ENCODE measurements around the gene NOD1.

NOD1 gene

DNA sequence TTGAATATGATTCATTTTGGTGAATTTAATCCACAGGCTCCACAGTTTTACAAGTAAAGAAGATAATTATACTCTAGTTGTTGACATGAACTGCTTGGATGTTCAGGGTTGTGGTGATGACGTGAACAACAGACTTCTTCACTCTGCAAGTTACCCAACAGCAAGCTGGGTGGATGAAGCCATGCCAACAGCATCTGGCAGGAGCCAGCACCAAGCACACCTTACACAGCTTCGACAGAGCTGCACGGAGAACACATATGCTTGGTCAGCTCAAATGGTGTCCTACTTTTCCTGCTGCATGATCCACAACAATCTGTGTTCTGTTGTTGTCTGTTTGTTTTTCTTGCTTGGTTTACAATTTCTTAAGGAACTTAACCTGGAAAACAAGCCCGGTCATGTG is 9.8 kb downstream of the NOD1 start:
- DNase-seq: no peak

DNA sequence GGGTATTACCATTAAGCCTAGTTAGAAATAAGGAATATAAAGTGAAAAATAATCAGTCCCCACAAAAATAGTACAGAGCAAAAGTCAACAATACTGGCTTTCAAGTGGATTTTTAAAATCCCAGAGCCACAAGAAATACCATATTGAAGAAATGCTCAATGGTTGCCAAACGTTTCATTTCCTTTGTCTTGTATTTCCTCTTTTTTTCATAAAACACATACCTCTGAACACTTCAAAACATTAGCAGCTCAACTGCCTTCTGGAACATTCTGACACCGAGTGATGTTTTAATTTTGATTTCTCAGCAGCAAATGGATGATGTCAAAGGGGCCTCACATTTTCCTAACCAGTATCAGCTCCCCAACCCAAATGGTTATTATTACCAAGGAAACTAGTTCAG is 10.5 kb downstream of the NOD1 start:
- DNase-seq: no peak

DNA sequence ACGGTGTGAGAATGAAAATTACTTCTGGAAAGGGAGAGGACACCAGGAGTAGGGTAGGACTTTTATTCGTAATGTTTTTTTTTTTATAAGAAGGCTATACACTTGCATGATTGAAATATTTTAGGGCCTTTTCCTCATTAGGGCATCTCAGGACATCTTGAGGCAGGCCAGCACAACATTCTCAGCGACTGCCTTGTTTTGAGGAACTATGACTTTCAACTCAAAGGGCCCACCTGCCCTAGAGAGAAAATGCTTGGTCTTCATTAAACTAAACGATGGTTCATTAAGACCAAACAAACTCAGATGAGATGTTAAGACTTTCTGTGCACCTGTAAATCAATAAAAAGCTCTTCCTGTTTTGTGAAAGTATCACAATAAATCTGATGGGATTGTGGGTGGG is 11.3 kb downstream of the NOD1 start:
- DNase-seq: no peak

DNA sequence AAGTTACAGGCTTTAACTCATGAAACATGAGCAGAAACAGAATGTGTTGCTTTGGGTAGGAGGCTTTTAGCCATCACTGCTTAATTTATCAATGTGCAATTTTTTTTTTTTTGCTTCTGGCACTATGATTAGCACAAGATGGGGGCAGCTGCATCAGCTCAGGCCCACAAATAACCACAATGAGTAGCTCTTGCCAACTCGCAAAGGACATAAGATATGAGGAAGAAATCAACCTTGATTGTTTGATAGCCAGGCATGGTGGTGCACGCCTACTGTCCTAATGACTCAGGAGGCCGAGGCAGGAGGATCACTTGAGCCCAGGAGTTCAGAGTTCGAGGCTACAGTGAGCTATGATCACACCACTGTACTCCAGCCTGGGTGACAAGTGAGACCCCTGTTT is 12.3 kb downstream of the NOD1 start:
- DNase-seq: no peak

- DNase-seq: no peak
These were observed 12.8 kb downstream of the NOD1 start for GRCh38 chr7:30465811-30466180.

DNA sequence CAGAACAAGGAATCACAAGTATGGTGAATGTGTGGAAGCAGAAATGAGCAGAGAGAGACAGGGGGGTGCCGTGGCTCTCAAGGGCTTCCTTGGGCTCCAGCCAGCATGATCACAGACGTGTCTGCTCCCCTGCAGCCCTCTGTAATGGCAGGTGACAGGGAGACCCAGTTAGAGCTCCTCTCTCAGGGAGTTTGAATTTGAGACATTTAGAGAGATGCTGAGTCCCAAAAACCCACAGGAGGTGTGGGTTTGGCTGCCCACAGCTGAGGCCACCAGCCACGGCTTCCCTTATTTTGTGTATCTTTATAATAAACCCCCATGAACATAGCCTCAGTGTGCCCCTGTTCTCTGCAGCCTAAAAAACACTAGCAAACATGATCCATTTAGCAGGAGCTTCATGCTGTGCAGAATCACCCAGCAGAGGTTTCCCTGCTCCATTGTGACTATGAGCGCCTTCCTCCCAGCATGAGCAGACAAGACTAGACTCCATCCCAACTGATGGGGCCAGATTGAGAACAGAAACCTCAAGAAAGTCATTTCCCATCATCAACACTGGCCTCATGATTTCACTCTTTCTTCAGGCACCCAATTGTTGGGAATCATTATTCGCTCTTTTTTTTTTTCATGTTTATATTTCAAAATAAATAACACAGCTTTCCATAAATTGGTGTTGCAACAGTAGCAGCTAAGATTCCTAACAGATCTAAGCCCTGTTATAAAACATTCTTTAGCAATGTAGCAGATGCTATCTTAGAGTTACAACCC is 13.4 kb downstream of the NOD1 start:
- DNase-seq: peak; percentile 17

- no peak for DNase-seq
These were observed 14.3 kb downstream of the NOD1 start for GRCh38 chr7:30464231-30464671.

DNA sequence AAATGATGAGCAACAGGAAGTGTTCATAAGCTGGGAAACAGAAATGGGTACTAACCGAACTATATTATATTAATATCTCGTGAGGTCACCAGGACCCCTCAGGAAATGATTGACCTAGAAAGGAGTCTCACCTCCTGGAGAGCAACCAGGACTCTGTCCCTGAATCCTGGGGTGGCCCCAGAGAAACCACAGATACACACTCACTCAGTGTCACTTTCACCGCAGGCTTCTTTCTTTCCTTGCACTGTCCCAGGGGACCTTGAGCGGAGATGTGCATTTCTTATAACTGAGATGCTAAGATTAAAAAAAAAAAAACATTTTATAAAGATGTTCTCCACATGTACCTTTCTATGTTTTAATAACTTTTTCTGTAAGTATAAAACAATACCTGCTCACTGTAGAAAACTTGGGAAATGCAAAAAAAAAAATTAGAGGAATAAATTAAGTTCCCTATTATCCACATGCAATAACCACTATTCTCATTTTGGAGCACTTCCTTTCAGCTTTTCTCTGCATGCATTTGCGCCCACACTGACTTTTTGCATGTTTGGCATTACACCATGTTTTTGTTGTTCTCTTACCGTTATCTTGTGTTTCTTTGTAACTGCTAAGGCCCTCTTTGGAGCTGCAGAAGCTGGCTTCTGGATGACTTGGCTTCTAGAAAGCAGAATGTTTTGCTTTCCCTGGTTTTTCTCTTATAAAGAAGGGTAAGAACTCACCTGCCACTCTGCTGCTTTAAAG is 15.0 kb downstream of the NOD1 start:
- no peak for DNase-seq

DNA sequence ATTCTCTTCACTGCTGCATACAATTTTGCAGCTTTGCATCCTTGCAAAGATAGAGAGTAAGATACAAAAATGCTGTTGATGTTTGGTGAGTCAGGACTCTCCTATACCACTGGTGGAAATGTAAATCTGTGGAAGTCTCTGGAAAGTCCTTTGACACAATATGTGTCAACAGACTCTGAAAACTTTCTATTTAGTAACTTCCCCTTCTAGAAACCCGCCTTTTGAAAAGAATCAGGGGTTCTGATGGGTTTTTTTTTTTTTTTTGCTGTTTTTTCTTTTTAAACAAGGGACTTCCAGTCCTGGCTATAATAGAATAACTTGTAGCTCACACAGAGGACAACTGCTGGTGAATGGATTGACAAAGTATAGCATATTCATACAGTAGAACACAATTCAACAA is 16.4 kb downstream of the NOD1 start:
- DNase-seq: no peak

GRCh38 chr7:30460246-30460633 is 18.3 kb downstream of the NOD1 start:
- DNase-seq: no peak

GRCh38 chr7:30459591-30460245 is 18.9 kb downstream of the NOD1 start:
- DNase-seq: no peak

- no peak for DNase-seq
These were observed 20.3 kb downstream of the NOD1 start for GRCh38 chr7:30458311-30458710.

- no peak for DNase-seq
These were observed 24.7 kb downstream of the NOD1 start for GRCh38 chr7:30453921-30454320.

- no peak for DNase-seq
These were observed 25.6 kb downstream of the NOD1 start for GRCh38 chr7:30453016-30453415.

DNA sequence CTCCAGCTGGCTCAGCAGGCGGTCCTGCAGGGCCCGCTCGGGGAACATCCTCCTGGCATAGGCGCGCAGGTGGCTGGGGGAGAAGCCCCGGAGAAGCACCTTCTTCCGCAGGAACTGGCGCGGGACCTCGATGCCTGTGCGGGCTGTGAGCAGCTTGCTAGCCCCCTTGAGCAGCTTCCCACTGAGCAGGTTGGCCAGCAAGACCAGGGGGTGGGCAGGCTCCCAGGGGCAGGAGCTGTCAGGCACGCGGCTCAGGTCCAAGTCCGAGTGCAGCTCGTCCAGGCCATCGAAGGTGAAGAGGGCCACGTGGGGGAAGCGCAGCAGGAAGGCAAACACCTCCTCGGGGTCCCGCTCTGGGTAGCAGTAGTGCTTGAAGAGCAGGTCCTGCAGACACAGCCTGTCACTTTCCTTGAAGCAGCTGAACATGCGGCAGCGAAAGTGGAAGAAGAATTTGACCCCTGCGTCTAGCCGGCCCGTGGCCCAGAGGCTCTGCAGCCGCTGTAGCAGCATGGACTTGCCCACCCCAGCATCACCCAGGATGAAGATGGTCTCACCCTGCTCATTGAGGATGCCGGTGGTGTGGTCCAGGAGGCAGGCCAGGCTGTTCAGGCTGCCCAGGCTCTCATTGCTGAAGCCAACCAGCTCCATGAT is 26.2 kb downstream of the NOD1 start:
- no peak for DNase-seq

DNA sequence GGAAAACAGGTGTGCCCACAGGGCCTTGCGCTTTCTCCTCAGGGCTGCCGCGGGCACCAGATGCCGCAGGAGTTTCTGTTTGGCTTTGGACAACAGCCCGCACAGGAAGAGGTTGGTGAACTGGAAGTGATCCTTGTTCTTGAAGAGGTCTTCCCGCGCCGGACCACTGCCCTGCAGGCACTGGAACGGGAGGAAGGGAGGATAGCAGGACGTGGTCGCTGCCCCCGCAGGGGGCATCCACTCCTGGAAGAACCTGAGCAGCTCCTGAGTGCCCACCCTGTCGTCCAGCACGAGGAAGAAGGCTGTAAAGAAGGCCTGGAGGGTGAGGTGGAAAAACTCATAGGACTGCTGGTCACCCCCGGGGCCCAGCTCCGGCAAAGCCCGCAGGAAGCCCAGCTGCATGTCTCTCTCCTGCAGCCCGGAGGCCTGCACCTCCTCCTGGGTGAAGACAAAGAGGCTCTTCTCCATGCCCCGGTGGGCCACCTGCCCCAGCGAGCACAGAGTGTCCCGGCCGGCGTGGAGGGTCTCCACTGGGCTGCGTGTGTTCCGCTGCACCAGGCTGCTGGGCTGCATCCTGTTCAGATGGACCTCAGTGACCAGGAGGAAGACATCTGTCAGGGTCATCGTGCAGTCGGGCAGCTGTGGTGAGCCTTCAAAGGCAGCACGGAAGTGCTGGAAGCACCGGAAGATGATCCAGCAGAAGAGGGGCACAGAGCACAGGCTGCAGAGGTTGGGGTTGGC is 26.9 kb downstream of the NOD1 start:
- DNase-seq: no peak

- DNase-seq: no peak
These were observed 27.5 kb downstream of the NOD1 start for GRCh38 chr7:30450983-30451497.

DNA sequence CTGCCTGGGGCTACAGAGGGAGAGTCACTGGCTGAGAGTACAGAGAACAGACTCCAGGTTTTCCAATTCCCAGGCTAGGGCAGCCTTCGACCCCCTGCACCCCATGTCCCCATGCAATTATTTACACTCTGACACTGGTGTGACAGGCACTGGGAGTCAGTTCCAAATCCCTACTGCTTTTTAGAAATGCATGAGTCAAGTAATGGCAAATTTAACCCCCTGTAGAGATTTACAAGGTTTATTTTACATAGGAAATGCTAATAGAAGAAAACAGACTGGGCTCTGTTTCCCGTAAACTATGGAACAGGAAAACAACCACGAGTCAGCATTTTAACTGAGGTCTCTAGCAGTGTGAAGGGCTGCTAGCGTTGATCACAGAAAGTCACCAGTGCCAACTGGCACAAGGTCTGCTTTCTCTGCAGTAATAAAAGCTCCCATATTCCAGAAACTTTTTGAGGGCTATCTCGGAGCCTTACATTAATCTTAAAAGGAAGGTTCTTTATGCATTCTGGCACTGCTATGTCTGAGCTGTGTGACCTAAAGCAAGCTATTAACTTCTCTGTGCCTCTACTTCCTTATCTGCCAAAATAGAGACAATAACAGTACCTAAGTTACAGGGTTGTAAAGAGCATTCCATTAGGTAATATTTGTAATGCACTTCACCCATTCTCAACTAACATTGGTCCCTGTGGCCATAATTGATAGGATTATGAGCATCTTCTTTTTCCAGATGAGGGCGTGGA is 28.2 kb downstream of the NOD1 start:
- no peak for DNase-seq

GRCh38 chr7:30448461-30449189 is 30.0 kb downstream of the NOD1 start:
- DNase-seq: no peak

DNA sequence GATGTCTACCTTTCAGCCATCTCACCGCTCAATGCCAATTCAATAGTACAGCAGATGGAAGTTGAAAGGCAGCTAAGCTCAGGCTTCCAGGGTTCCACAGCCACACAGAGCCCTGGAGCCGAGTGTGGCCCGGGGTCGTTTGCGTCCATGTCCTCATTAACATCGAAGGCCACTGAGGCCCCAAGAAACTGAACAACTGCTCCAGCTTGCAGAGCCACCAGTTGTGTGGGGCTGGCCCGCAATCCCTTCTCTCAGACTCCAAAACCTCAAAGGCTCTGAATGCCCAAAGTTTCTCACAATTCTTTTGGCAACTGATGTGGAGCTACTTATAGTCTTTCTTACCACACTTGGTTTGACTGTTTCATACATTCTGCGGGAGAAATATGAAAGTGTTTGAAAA is 31.1 kb downstream of the NOD1 start:
- DNase-seq: no peak

- DNase-seq: no peak
These were observed 32.3 kb downstream of the NOD1 start for GRCh38 chr7:30446266-30446665.

Data from GDM1 (cell line).